ENCODE measurements around the gene SLC35C1. TPM values are rescaled to one million over a fixed set of nuclear protein-coding genes. Genes with fewer than 3 reads are reported as not detected.

The SLC35C1 gene
- total and polyA plus RNA-seq, 12 donors = 4.5 to 14.1 (median 6.1) TPM

DNA sequence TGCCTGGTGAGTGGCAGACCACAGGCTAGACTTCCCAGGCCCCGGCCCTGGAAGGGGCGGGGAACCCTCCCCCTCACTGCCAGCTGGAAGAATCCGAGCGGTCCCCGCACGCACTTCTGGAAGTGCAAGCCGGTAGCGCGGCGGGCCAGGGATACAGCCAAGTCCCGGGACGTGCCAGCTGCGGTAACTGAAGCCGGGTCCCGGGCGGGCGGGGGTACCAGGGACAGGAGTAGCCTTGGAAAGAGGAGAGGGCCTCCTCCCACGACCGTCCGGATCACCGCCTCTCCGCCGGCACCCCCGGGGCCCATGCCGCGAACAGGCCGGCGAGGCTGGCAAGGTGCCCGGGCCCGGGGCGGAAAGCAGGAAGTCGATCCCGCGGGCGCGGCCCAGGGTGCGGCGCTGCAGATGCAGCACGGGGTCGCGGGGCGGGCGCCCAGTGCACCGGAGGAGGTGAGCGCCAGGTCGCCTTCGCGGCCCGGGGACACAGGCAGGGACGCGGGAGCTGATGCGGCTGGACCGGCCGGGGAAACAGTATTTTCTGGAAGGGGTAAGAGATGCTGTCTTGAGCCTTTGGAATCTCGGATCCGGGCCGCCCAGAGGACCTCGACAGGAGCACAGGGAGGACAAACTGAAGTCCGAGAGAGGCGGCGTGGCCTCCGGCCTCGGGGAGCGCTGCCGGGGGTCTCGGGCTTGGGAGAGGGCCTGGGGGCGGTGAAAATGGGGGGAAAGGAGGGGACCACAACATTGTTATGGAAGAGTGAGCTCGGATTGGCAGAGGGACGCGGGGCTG, 783 bp upstream of the SLC35C1 start:
- peak overlapping the region; percentile 59 to 93 (median 90) for H3K27ac ChIP-seq
- H3K4me3 ChIP-seq = peak overlapping the region; percentile 53 to 95 (median 78)
- H3K27me3 ChIP-seq = no peaks in the 10 kb centered on the region
- H3K4me1 ChIP-seq = peaks cover 14 to 50% (median 39%) of the 10 kb centered on the region in 9 donors
- H3K36me3 ChIP-seq = peaks cover 0 to 28% (median 1%) of the 10 kb centered on the region in 9 donors
- peak; percentile 49 to 70 (median 64) for ATAC-seq
- peak; percentile 76 to 87 for DNase-seq
- WGBS, 2 donors = 0% methylated on average over 69 to 70 of the region's 70 CpGs
- H3K9me3 ChIP-seq = no peaks in the 10 kb centered on the region
- intact Hi-C loops (cut with DNase I) = loop anchor here in 1 of 10 donors (2.0 kb wide), 1 partner anchor 43 kb away; the partner anchor contains the start of gene CRY2
- TF ChIP-seq, protein P1, sequence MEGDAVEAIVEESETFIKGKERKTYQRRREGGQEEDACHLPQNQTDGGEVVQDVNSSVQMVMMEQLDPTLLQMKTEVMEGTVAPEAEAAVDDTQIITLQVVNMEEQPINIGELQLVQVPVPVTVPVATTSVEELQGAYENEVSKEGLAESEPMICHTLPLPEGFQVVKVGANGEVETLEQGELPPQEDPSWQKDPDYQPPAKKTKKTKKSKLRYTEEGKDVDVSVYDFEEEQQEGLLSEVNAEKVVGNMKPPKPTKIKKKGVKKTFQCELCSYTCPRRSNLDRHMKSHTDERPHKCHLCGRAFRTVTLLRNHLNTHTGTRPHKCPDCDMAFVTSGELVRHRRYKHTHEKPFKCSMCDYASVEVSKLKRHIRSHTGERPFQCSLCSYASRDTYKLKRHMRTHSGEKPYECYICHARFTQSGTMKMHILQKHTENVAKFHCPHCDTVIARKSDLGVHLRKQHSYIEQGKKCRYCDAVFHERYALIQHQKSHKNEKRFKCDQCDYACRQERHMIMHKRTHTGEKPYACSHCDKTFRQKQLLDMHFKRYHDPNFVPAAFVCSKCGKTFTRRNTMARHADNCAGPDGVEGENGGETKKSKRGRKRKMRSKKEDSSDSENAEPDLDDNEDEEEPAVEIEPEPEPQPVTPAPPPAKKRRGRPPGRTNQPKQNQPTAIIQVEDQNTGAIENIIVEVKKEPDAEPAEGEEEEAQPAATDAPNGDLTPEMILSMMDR (IDR thresholded peaks at IDR 0.05) = peak in 1 of 9 donors; percentile 15

DNA sequence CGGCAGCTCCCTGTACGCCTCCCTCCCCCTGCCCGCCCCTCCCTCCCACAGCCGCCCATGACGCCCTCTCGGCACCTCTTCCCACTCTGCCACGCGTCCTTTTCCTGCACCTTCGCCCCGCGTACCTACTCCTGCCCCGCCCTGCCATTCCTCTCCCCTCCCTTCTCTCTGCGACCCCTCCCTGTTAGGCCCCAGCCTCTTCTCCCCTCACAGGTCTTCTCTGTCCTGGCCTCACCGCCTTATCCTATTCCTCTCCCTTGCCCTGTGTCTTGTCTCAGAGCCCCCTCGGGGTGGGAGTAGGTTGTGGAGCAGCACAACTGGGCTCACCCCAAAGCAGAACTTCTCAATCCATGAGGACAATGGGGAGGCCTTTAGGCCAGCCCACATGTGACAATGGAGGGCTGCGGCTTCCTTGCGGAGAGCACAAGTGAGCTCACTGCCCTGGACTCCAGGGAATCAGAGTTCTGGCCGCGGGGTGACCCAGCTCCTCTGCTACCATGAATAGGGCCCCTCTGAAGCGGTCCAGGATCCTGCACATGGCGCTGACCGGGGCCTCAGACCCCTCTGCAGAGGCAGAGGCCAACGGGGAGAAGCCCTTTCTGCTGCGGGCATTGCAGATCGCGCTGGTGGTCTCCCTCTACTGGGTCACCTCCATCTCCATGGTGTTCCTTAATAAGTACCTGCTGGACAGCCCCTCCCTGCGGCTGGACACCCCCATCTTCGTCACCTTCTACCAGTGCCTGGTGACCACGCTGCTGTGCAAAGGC, 539 bp downstream of the SLC35C1 start:
- intact Hi-C loops (cut with DNase I) = loop anchor here in 4 of 10 donors (1.0 to 5.0 kb wide), 4 partner anchors 37 to 42 kb away; partner anchors contain the start of gene CRY2 (in 3 of the 4)
- peaks cover 0 to 39% (median 3%) of the 10 kb centered on the region in 9 donors for H3K36me3 ChIP-seq

DNA sequence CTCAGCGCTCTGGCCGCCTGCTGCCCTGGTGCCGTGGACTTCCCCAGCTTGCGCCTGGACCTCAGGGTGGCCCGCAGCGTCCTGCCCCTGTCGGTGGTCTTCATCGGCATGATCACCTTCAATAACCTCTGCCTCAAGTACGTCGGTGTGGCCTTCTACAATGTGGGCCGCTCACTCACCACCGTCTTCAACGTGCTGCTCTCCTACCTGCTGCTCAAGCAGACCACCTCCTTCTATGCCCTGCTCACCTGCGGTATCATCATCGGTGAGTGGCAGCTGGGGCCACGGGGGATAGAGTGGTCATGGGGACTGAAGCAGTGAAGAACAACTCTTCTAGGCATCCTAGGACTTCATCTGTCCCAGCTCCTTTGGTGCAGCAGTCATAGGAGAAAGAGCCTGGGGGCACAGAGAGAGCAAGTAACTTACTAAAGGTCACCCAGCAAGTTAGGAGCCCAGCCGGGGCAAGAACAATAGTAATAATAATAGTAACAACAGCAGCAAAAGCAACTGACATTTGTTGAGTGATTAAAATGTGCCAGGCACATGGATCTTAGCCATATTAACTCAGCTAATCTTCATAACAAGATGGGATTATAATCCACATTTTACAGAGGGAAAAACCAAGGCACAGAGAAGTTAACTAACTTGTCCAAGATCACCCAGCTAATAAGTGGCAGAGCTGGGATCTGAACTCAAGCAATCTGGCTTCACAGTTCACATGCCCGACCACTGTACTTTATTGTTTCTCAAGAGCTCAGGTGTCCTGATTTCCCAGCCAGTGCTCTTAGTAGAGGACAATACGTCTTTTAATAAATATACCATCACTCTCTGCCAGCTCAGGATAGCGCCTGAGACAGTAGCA, 1.4 kb downstream of the SLC35C1 start:
- H3K27me3 ChIP-seq = no peaks in the 10 kb centered on the region
- H3K9me3 ChIP-seq = no peaks in the 10 kb centered on the region
- intact Hi-C loops (cut with DNase I) = loop anchor here in 2 of 10 donors (5.0 kb wide), 2 partner anchors 36 to 41 kb away; partner anchors contain the start of gene CRY2 (in 1 of the 2)
- H3K36me3 ChIP-seq = peaks cover 0 to 47% (median 8%) of the 10 kb centered on the region in 9 donors
- H3K4me3 ChIP-seq = peak overlapping the region; percentile 15 to 95 (median 78)
- DNase-seq (no peak), ATAC-seq (no peak)
- TF ChIP-seq, protein P1 (IDR thresholded peaks at IDR 0.05) = no peak
- WGBS, 2 donors = 81 to 84% methylated on average over 20 of the region's 20 CpGs
- H3K27ac ChIP-seq = peak overlapping the region in 5 of 10 donors; percentile 88 to 93 (median 90)
- H3K4me1 ChIP-seq = peaks cover 14 to 62% (median 39%) of the 10 kb centered on the region in 9 donors

More for the DNA sequence above, 539 bp downstream of the SLC35C1 start:
- Histone ChIP-seq H3K27ac (peak overlapping the region; percentile 59 to 93 (median 90)), H3K4me1 (peaks cover 14 to 62% (median 39%) of the 10 kb centered on the region in 9 donors), H3K9me3 (no peaks in the 10 kb centered on the region), H3K27me3 (no peaks in the 10 kb centered on the region), H3K4me3 (peak overlapping the region; percentile 15 to 95 (median 78))
- peak; percentile 41 to 50 for DNase-seq
- TF ChIP-seq, protein P1 (IDR thresholded peaks at IDR 0.05) = no peak
- WGBS, 2 donors = 21 to 22% methylated on average over 24 to 28 of the region's 29 CpGs
- peak; percentile 25 to 54 (median 46) for ATAC-seq
